ENCODE data around the gene KTN1. TPM values are rescaled to one million over a fixed set of nuclear protein-coding genes. Genes with fewer than 3 reads are reported as not detected.
A peak's percentile ranks its signal among the peaks of the same experiment; 100 is the strongest.

The KTN1 gene, protein sequence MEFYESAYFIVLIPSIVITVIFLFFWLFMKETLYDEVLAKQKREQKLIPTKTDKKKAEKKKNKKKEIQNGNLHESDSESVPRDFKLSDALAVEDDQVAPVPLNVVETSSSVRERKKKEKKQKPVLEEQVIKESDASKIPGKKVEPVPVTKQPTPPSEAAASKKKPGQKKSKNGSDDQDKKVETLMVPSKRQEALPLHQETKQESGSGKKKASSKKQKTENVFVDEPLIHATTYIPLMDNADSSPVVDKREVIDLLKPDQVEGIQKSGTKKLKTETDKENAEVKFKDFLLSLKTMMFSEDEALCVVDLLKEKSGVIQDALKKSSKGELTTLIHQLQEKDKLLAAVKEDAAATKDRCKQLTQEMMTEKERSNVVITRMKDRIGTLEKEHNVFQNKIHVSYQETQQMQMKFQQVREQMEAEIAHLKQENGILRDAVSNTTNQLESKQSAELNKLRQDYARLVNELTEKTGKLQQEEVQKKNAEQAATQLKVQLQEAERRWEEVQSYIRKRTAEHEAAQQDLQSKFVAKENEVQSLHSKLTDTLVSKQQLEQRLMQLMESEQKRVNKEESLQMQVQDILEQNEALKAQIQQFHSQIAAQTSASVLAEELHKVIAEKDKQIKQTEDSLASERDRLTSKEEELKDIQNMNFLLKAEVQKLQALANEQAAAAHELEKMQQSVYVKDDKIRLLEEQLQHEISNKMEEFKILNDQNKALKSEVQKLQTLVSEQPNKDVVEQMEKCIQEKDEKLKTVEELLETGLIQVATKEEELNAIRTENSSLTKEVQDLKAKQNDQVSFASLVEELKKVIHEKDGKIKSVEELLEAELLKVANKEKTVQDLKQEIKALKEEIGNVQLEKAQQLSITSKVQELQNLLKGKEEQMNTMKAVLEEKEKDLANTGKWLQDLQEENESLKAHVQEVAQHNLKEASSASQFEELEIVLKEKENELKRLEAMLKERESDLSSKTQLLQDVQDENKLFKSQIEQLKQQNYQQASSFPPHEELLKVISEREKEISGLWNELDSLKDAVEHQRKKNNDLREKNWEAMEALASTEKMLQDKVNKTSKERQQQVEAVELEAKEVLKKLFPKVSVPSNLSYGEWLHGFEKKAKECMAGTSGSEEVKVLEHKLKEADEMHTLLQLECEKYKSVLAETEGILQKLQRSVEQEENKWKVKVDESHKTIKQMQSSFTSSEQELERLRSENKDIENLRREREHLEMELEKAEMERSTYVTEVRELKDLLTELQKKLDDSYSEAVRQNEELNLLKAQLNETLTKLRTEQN (N-terminal part only)
- 117 and 132 TPM in 2 replicates for polyA plus RNA-seq (2014; cell fraction: cytosol; rRNA removed)
- polyA plus RNA-seq (2014; cell fraction: nucleus; rRNA removed), result 139 and 171 TPM in 2 replicates

DNA sequence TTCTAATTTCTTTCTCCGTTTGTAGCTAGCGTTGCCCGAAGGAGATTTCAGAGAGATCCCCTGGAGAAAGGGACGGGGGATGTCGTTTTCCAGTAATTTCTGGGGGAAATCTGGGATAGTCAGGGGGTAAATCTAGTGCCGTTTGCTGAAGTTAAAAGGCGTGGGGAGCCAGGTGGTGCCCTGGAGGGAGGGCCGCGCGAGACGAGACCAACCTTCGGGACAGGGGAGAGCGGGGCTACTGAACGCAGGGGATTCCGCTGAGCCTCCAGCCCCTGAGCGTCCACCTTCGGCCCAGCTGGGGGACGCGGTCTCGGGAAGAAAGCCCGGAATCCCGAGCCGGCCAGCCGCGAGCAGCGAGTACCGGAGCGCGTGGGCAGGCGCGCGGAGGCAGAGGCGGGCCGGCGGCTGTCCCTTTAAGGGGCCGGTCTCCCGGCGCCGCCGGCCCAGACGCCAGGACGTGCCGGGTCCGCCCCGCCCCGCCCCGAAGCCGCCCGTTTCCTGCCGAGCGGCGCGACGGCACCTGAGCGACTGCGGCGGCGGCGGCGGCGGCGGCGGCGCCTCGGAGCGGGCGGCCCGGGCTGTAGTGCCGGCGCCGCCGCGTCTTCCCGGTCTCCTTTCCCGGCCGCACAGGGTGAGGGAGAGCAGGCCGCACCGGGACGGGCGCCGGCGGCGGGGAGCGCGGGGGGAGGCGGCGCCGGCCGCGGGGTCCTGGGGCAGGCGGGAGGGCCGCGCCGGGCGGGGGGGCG lies at the start of gene KTN1:
KTN1 (plus strand) TSS at position 484 of the 746 bp plus-strand sequence. CDS start 31,842 bp downstream, outside the sequence.
- DNase-seq (ENCODE audit: low spot score), result peak; percentile 73

DNA sequence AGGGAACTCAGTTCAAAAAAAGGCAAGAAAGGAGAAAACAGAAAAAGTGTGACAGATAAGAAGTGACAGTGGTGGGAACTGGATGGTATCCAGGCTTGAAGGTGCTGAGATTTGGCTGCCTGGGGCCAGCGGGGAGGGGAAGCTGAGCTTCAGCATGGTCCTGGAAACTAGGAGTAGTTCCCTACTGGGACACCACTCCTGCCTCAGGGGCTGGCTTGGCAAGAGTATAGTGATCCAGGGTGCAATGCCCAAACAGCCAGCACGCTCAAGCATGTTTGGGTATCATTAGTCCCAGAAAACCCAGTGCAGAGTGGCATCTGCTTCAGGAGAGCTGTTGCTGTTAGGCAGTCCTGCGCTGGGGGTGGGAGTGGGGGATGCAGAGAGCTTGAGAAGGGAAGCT lies 49.5 kb upstream of the KTN1 start:
- no peak for DNase-seq (ENCODE audit: low spot score)

DNA sequence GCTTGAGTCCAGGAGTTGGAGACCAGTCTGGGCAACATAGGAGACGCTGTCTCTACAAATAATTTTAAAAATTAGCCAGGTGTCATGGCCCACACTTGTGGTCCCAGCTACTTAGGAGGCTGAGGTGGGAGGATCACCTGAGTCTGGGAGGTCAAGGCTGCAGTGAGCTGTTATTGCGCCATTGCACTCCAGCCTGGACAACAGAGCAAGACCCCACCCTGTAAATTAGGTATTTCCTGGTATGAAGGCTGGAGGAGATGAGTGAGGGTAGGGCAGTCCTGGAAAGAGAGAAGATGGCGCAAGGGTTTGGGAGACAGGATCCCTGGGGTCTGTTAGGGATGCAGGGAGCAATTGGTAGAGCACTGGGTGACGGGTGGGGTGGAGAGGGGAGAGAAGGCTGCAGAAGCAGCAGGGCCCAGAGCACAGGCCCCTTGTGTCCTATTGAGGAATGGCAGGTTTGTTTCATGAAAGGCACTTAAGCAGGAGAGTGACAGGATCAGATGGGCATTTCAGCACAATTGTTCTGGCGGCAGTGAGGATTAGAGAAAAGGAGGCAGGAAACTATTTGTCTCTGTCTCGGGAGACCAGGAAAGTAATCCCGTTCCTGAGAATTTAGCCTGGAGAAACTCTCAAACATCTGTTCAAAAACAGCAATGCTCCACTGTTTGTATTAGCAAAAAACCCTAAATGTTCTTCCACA lies 47.2 kb upstream of the KTN1 start:
- DNase-seq (ENCODE audit: low spot score), result no peak

DNA sequence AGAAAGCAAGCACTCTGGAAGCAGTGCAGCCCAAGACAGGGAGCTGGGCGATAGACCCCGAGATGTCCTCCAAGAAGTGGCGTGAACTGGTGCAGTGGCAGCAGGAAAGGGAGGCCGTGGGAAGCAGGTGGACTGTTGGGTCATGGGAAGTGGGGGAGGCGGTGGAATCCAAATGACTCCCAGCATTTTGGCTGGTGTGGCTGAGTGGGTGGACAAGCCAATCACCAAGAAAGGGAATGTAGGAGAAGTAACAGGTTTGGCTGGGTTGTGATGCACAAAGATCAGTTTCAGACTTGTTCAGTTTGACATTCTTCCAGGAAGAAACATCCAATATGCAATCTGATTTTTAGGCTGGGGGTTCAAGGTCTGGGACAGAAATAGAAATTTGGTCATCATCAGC lies 46.0 kb upstream of the KTN1 start:
- DNase-seq (ENCODE audit: low spot score), result no peak

DNA sequence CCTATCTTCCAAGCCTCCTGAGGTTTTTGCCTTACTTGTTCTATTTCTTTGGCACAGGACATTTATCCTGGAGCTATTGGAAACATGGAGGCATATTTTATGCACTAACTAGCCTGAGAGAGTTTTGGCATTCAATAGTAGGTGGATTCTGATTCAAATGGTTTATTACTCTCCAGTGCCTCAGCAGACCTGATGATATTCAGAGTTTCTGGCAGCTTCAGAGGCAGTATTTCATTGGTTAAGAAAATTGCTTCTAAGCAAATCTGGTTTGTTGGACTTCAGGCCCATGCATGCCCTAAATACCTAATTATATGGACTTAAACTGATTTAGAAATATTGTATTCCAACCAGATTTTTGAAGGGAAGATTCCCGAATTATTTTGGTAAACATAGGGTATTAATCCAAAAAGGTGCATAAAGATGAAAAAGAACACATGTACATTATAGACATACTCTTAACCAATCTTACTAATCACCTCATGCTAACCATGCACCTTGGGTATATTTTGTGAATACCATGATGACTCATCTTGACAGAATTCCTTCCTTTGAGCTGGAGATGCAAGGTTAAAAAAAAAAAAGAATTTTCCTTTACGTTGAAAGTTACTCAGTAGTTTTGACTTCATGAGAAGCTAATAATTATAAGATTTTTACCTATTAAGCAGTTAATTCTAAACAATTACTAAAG lies 44.3 kb upstream of the KTN1 start:
- DNase-seq (ENCODE audit: low spot score), result no peak

DNA sequence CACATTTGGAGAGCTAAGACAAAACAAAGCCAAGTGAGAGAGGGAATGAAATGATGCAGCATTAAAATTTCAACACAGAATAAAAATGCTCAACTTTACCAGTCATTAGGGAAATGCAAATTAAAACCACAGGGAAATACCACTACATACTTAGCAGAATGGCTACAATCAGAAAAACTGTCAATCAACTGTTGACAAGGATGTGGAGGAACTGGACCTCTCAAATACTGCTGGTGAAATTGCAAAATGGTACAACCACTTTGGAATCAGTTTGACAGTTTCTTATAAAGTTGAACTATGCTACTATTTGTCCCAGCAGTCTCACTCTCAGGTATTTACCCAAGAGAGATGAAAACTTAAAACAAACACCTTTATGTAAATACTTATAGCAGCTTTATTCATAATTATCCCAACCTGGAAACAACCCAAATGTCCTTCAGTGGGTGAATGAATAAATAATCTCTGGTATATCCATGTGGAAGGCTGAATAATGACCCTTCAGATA lies 43.8 kb upstream of the KTN1 start:
- DNase-seq (ENCODE audit: low spot score), result no peak

DNA sequence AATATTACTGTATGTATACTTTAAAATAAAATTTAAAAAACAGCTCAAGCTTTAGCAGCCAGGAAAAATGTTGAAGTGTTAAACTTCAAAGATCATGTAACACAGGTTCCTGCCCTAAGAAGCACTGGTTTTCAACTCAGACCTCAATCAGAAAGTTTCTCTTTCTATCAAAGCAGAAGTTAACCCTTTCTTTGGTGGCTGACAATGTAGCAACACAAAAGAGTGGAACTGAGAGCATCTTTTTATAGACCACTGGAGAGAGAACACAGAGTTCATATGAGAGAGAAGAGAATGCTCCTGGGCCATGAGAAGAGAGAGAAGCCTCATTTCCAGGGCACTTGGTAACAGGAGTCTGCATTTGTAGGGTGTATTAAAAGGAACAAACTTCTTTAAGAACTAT lies 42.2 kb upstream of the KTN1 start:
- no peak for DNase-seq (ENCODE audit: low spot score)

DNA sequence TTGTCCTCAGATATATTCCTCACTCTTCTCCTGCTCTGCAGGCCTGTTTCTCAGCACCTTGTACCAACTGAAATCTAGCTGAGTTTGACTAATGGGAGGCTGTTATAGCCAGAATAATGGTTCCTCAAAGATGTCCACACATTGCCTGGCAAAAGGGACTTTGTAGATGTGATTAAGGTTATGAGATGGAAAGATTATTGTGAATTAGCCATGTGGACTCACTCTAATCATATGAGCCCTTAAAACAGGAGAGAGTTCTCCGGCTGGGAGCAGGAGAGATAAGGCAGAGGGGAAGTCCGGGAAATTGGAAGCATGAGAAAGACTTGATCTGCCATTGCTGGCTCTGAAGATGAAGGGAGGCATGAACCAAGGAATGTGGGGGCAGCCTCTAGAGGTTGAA lies 40.0 kb upstream of the KTN1 start:
- peak; percentile 95 for DNase-seq (ENCODE audit: low spot score)

DNA sequence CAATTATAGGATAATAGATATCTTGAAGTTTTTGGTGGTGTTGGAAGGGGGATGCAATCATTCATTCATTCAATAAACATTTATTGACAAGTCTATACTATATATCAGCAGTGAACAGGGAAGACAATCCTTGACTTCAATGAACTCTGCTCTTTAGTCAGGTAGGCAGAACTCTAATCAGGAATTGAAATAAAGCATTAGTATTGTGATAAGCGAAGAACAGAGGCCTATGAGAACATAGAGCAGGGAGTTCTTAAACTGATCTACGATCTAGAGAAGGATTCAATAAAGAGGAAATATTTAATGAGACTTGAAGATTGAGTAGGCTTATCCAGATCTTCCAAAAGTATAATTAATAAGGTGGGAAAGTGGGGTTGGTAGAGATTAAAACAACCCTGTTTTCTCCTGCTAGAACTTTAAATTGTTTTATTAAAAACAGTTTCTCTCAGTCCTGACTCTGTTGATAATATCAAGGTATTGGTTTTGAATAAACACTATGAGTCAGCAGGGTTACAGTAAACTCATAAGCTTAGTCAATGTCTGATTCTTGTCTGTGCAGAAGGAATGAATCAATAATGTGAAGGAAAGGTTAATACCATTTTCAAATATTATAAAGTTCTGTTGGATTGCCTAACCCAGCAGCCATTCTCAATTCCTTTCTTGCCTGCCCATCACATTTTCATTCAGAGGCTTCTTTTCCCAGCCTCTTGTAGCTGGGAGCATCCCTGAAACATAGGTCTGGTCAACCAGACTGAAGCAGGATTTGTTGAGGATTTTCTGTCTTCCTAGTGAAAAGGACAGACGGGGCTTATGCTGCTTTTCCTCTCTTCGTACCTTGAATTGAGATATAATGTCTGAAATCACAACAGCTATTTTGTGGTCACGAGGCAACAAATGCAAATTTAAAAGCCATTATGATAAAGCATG lies 38.9 kb upstream of the KTN1 start:
- DNase-seq (ENCODE audit: low spot score), result no peak

DNA sequence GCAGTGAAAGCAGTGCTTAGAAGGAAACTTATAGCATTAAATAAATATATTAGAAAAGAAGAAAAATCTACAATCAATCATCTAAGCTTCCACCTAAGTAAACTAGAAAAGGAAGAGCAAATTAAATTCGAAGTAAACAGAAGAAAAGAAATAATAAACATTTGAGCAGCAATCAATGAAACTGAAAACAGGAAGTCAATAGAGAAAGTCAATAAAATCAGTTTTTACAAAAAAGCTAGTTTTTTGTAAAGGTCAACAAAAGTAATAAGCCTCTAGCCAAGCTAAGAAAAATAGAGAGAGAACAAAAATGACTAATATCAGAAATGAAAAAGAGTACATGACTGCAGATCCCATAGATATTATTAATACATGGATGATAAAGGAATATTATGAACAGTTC lies 34.2 kb upstream of the KTN1 start:
- no peak for DNase-seq (ENCODE audit: low spot score)

DNA sequence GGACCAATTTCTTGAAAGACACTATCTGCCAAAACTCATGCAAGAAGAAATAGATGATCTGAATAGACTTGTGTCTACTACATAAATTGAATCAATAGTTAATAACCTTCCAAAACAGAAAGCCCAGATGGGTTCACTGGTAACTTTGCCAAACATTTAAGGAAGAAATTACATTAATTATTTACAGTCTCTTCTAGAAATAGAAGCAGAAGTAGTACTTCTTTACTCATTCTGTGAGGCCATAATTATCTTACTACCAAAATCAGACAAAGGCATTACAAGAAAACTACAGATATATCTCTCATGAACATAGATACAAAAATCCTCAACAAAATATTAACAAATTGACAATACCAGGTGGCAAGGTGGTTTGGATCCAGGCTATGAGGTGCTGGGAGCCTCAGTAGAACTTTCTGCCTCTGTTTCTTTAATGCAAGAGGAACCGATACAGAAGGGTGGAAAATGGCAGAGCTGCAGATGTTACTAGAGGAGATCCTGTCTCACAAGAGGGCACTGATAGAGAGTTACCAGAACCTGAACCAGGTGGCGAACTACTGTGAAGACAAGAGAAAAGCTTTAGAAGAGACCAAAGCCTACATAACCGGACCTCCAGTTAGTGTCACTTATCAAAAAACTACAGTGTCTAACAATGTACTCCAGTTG lies 33.7 kb upstream of the KTN1 start:
- no peak for DNase-seq (ENCODE audit: low spot score)

DNA sequence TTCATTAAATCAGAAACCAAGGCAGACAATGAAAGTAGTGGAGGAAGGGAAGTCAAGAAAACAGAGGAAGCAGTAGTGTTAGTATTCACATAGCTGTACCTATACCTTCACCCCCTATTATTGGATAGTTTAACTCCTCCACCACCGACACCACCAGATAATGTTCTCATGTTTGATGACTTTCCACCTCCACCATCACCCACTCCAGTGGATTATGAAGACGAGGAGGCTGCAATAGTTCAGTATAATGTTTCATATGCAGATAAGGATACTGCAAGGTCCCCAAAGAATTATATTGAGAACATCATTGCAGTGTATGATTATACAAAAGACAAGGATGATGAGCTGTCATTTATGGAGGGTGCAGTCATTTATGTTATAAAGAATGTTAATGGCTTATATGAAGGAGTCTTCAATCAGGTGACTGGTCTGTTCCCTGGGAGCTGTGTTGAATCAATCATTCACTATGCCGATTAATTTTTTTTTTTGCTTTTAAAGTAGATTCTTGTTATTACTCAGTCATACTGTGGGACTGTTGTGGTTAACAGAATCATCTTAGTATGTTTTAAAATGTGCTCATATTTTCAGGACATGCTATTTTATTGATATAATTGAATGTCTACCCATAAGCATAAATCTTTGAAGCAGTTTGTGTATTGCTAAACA lies 32.2 kb upstream of the KTN1 start:
- no peak for DNase-seq (ENCODE audit: low spot score)

DNA sequence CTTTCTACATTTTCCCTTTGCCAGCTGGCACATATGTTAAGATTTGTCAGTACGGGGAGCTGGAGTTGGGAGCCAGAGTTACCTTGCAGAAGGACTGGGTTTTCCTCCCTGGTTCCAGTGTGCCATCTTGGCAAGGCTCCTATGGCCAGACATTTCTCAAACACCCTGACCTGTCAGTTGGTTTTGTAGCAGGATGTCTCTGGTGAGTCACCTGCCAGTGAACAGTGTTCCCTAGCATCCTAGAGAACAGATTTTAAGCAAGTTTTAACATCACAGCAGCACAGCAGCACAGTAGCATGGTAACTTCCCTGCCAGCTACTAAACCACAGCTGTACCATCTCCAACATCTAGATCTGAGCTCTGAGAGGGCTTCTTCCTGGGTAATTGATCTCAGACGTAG lies 26.2 kb upstream of the KTN1 start:
- DNase-seq (ENCODE audit: low spot score), result no peak

DNA sequence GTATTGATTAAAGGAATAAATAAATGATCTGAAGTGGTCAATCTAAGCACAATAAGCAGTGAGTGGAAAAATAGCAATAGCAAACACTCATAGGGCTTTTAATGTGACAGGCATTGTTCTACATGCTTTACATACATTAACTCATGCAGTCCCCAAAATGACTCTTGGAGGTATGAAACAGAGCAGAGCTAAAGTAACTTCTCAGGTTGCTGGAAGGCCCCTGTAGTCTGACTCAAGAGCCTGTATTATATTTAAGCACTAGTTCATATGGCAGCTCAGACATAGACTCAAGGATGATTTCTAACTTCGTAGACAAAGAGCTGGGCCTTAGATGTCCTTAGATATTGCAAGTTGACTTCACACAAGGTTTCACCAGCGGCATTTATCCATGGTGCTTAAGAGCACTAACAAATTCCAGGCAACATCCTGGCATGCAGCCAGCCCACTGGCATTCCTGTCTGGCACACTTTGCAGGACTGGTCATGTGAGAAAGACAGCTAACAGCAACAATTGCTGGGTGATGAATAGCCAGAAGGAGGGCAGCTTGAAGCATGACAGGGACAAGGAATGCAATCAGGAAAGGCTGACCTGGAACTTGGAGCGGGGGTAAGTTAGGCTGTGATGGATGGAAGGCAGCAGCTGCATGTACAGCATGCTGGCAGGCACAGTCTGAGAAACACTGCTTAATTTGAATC lies 22.9 kb upstream of the KTN1 start:
- peak; percentile 24 for DNase-seq (ENCODE audit: low spot score)

DNA sequence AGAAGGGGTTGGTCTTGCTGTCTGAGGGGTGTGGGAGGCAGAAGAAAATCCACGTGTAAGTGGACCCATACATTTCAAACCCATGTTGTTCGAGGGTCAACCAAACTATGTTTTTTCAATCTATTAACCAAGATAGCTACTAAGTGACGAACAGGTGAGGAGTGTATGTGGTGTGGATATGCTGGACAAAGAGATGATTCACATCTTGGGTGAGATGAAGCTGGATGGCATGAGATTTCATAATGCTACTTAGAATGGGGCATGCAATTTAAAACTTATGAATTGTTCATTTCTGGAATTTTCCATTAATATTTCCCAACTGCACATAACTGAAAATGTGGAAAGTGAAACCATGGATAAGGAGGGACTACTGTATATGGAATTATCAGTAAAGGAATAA lies 17.9 kb upstream of the KTN1 start:
- DNase-seq (ENCODE audit: low spot score), result no peak

DNA sequence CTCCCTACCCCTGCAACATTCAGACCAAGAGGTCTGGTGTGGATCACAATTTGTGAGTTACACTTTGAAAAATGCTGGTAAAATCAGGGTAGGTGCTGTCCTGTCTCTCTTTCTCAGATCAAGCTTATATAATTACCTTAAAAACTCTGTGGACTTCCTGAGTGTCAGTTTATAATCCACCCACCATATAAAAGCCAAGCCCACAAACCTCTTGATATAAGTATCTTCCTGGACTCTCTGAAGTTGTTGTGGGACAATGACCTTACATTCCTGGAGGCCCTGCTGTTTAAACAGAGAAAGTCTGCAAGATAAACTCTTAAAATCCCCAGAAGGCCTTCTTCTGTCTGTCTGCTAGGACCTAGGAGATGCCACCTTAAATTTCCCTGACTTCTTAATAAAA lies 11.4 kb upstream of the KTN1 start:
- no peak for DNase-seq (ENCODE audit: low spot score)

Data from SK-N-DZ (cell line).